PC-3 (cell line): ENCODE measurements around the gene CNOT8. TPM values are rescaled to one million over a fixed set of nuclear protein-coding genes. Genes with fewer than 3 reads are reported as not detected.
A peak's percentile ranks its signal among the peaks of the same experiment; 100 is the strongest.

Experiments
- ATAC-seq: fragments of 200-7000 bp; cut with Tn5 transposase; 2 replicates; pipeline ENCODE4 v1.9.1; 2020; ENCODE audit warnings: mild to moderate bottlenecking, moderate library complexity
- Bru-seq: library from RNA; stranded (reverse); fragments of 400-500 nt; gene quantifications from one replicate; lab custom pipeline; 2021; lab: Mats Ljungman, UMichigan
- BruChase-seq, 2 experiments: library from RNA; stranded (reverse); fragments of 400-500 nt; gene quantifications; one replicate each; lab custom pipeline; 2021; lab: Mats Ljungman, UMichigan
- BruUV-seq: library from RNA; stranded (reverse); fragments of 400-500 nt; replicated peaks from 2 replicates; lab custom pipeline; 2021; lab: Mats Ljungman, UMichigan
- CTCF ChIA-PET: fragments of 300-600 bp; sonication (Branson Sonifier 250); formaldehyde crosslinking; loops from one replicate; lab custom pipeline; 2022; ENCODE audit warnings: antibody characterized with exemption; lab: Charles Lee
- POLR2A ChIA-PET: fragments of 300-600 bp; sonication (Branson Sonifier 250); formaldehyde crosslinking; loops from one replicate; lab custom pipeline; 2022; ENCODE audit warnings: antibody characterized with exemption; ENCODE audit not compliant: unreplicated experiment; lab: Charles Lee
- DNase-seq: peaks from one replicate; pipeline ENCODE4 v3.0.0-alpha.2; 2015
- H2AFZ ChIP-seq: fragments of 300-600 bp; sonication (generic); 2 replicates; pipeline ENCODE4 v1.6.0; 2016; ENCODE audit warnings: antibody characterized with exemption, low read length
- H3F3A ChIP-seq: fragments of 300-600 bp; sonication (generic); one replicate; pipeline ENCODE4 v1.6.0; 2017; ENCODE audit warnings: antibody characterized with exemption, low read length, control low read depth, mild to moderate bottlenecking; ENCODE audit not compliant: unreplicated experiment
- H3K27ac ChIP-seq: fragments of 300-600 bp; sonication (generic); 2 replicates; pipeline ENCODE4 v1.5.1; 2016; ENCODE audit warnings: mild to moderate bottlenecking, low read length
- H3K27me3 ChIP-seq: fragments of 300-600 bp; sonication (generic); 2 replicates; pipeline ENCODE4 v1.6.1; 2016; ENCODE audit warnings: low read length, mixed read lengths
- H3K36me3 ChIP-seq: fragments of 300-600 bp; sonication (generic); 2 replicates; pipeline ENCODE4 v1.6.1; 2016; ENCODE audit warnings: low read depth, mixed run types, low read length, mixed read lengths
- H3K4me1 ChIP-seq: fragments of 300-600 bp; sonication (generic); 2 replicates; pipeline ENCODE4 v1.5.1; 2016; ENCODE audit warnings: low read length; ENCODE audit not compliant: insufficient read depth
- H3K4me2 ChIP-seq: fragments of 300-600 bp; sonication (generic); 2 replicates; pipeline ENCODE4 v1.6.0; 2016; ENCODE audit warnings: low read length
- H3K4me3 ChIP-seq: fragments of 300-600 bp; sonication (generic); 2 replicates; pipeline ENCODE4 v1.5.1; 2016; ENCODE audit warnings: mild to moderate bottlenecking, low read length, mixed read lengths
- H3K79me2 ChIP-seq: fragments of 300-600 bp; sonication (generic); 2 replicates; pipeline ENCODE4 v1.6.1; 2017; ENCODE audit warnings: low read length, mixed read lengths
- H3K9ac ChIP-seq: fragments of 300-600 bp; sonication (generic); 2 replicates; pipeline ENCODE4 v1.6.0; 2016; ENCODE audit warnings: mild to moderate bottlenecking, low read length
- H3K9me2 ChIP-seq: fragments of 300-600 bp; sonication (generic); replicated peaks from 2 replicates; pipeline ENCODE4 v1.6.1; 2016; ENCODE audit warnings: mixed run types, low read length, mixed read lengths
- H3K9me3 ChIP-seq: fragments of 300-600 bp; sonication (generic); 2 replicates; pipeline ENCODE4 v1.6.1; 2016; ENCODE audit warnings: low read length, mixed read lengths
- H4K20me1 ChIP-seq: fragments of 300-600 bp; sonication (generic); 2 replicates; pipeline ENCODE4 v1.6.1; 2016; ENCODE audit warnings: low read length, mixed read lengths
- CTCF ChIP-seq: fragments of 300-600 bp; sonication (generic); conservative IDR thresholded peaks from 2 replicates; pipeline ENCODE4 v1.5.1; 2017; ENCODE audit warnings: antibody characterized with exemption, low read depth, mild to moderate bottlenecking, low read length
- EZH2 ChIP-seq: fragments of 300-600 bp; sonication (generic); IDR thresholded peaks from one replicate; pipeline ENCODE4 v1.6.1; 2017; ENCODE audit warnings: antibody characterized with exemption, mild to moderate bottlenecking, low read length; ENCODE audit not compliant: unreplicated experiment
- EZH2phosphoT487 ChIP-seq: fragments of 300-600 bp; sonication (generic); IDR thresholded peaks from 2 replicates; pipeline ENCODE4 v1.6.1; 2018; ENCODE audit warnings: mild to moderate bottlenecking, antibody characterized with exemption, low read length, borderline replicate concordance
- intact Hi-C: fragments of 100-400 bp; cut with micrococcal nuclease; formaldehyde crosslinking; loops from 2 replicates; pipeline ENCODE4 v1.9.0; 2023
- long read RNA-seq: library from polyadenylated mRNA; unstranded; transcript quantifications from one replicate; pipeline ENCODE4 v2.0.0, GENCODE V29; 2021; ENCODE audit not compliant: unreplicated experiment
- total RNA-seq: library from RNA; depleted of rRNA; stranded (reverse); fragments of >200 nt; gene quantifications from 2 replicates; pipeline ENCODE4 v1.2.3, GENCODE V29; 2014; rRNA removed

The CNOT8 gene
- total RNA-seq (26.2 and 34.2 TPM in 2 replicates), Bru-seq, nascent RNA (percentile 74 among the genes with signal in this experiment), BruChase-seq, experiment 1, labeled RNA remaining after a 6-hour chase (percentile 89 among the genes with signal in this experiment), BruChase-seq, experiment 2, labeled RNA remaining after a 2-hour chase (percentile 88 among the genes with signal in this experiment)
- long read RNA-seq, transcript CNOT8-204 (8 exons, 2,708 nt) = minor isoform, 13 of 68 reads
- long read RNA-seq, transcript CNOT8-214 (6 exons, 923 nt) = minor isoform, 5 of 68 reads
- long read RNA-seq, transcript CNOT8-201 (7 exons, 2,528 nt) = major isoform, 28 of 68 reads
- long read RNA-seq, partial matches to known transcripts = 2 of 68 reads
- long read RNA-seq, other reads (novel, unspliced or antisense) = 14 of 68 reads

GRCh38 chr5:154858297-154858971 lies at the start of gene CNOT8:
CNOT8 (plus strand) TSS chr5:154858627; CDS start chr5:154863279, 4,652 bp downstream.
- H2AFZ ChIP-seq = peak within 1 kb of the TSS; percentile 76
- H3K4me3 ChIP-seq = peak within 1 kb of the TSS; percentile 93
- H3K27me3 ChIP-seq = no peaks in the 10 kb centered on the region
- BruUV-seq = no TSS peak
- no peaks in the 10 kb centered on the region for H3K9me3 ChIP-seq
- peak within 1 kb of the TSS; percentile 95 for H3K4me2 ChIP-seq
- peak within 1 kb of the TSS; percentile 88 for H3K27ac ChIP-seq
- peak; percentile 69 for ATAC-seq
- TF ChIP-seq CTCF = no peak
- TF ChIP-seq EZH2phosphoT487 = no peak
- no peak for TF ChIP-seq EZH2
- H4K20me1 ChIP-seq = no peaks in the 10 kb centered on the region
- intact Hi-C loops = loop anchor here (1.0 to 5.0 kb wide), 3 partner anchors 46 to 103 kb away; partner anchors contain the start of genes LARP1 and MRPL22
- no peaks in the 10 kb centered on the region for H3F3A ChIP-seq
- peak; percentile 89 for DNase-seq
- H3K79me2 ChIP-seq = peaks cover 50% of the 10 kb centered on the region
- ChIA-PET CTCF (no interaction called here), POLR2A (interaction anchor here (0.6 kb wide), 1 partner anchor 38 kb away, joined by 3 read pairs; no protein-coding TSS in a partner anchor)
- no peaks in the 10 kb centered on the region; the same call in 1 of the 2 replicates for H3K36me3 ChIP-seq
- H3K4me1 ChIP-seq = peaks cover 11% of the 10 kb centered on the region; the same call in 1 of the 2 replicates
- peak within 1 kb of the TSS; percentile 81 for H3K9ac ChIP-seq
- H3K9me2 ChIP-seq = no peaks in the 10 kb centered on the region

- no peak overlapping the region for H3K9ac ChIP-seq
- no peak overlapping the region for H3K27ac ChIP-seq
- H3K9me3 ChIP-seq = no peaks in the 10 kb centered on the region
- no peaks in the 10 kb centered on the region for H3F3A ChIP-seq
- peaks cover 34% of the 10 kb centered on the region for H3K36me3 ChIP-seq
- no peaks in the 10 kb centered on the region; the same call in 1 of the 2 replicates for H3K79me2 ChIP-seq
- H3K4me1 ChIP-seq = no peaks in the 10 kb centered on the region
- intact Hi-C loops = loop anchor here (5.0 kb wide), 2 partner anchors 46 to 54 kb away; partner anchors contain the start of genes CNOT8 and LARP1
- POLR2A ChIA-PET = no interaction called here
- DNase-seq (no peak), ATAC-seq (no peak)
- no peak overlapping the region for H3K4me3 ChIP-seq
- TF ChIP-seq CTCF (no peak), EZH2 (no peak)
- H3K9me2 ChIP-seq = no peaks in the 10 kb centered on the region
- BruUV-seq = no TSS peak
- CTCF ChIA-PET = no interaction called here
- H2AFZ ChIP-seq = no peak overlapping the region
- H4K20me1 ChIP-seq = no peaks in the 10 kb centered on the region
- no peak overlapping the region for H3K4me2 ChIP-seq
- H3K27me3 ChIP-seq = no peaks in the 10 kb centered on the region
Observed at GRCh38 chr5:154811239-154811638, 47.2 kb upstream of the CNOT8 start.
